Cardiac fibroblast (primary cell): ENCODE measurements around the gene EPM2AIP1.
"Not testable (repeated sequence)": the region's sequence is repeated elsewhere in the genome, so short reads cannot be mapped to it uniquely, and the experiment has no call there.

ENCODE experiments used
- DNase-seq, 2 donors: peaks; one replicate each; pipeline versions ENCODE4 v3.0.0 to v3.0.0-alpha.2; 2010; ENCODE audit warnings: low read depth in 2 of 2
- H3K4me3 ChIP-seq, 2 donors: replicated peaks in 1 of 2; 1 replicate in 1 of 2; 2 replicates in 1 of 2; pipeline ENCODE4 v1.5.1; 2011; ENCODE audit warnings: low read depth in 2 of 2, low read length in 2 of 2, mild to moderate bottlenecking in 2 of 2, moderate library complexity in 1 of 2
- TF ChIP-seq, protein P1 (sequence below): IDR thresholded peaks from one replicate; pipeline ENCODE4 v1.5.1; 2011; ENCODE audit warnings: low read depth, mild to moderate bottlenecking, low read length, inconsistent platforms

The EPM2AIP1 gene

DNA sequence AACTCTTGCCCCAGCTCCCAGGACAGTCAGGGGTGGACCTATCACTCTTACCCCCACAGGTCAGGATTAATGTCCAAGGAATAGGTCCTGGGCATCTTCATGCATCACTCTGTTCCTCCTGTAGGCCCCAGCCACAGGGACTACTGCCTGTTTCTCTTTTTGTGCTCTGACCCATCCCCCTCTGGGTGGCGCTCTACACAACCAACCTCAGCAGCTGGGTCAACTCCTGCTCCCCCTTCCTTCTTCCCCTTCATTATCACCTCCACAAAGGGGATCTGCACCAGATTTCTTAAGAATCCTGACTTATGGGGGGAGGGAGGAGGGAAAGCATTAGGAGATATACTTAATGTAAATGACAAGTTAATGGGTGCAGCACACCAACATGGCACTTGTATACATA is 35.9 kb downstream of the EPM2AIP1 start:
- no peak overlapping the region for H3K4me3 ChIP-seq
- TF ChIP-seq, protein P1, sequence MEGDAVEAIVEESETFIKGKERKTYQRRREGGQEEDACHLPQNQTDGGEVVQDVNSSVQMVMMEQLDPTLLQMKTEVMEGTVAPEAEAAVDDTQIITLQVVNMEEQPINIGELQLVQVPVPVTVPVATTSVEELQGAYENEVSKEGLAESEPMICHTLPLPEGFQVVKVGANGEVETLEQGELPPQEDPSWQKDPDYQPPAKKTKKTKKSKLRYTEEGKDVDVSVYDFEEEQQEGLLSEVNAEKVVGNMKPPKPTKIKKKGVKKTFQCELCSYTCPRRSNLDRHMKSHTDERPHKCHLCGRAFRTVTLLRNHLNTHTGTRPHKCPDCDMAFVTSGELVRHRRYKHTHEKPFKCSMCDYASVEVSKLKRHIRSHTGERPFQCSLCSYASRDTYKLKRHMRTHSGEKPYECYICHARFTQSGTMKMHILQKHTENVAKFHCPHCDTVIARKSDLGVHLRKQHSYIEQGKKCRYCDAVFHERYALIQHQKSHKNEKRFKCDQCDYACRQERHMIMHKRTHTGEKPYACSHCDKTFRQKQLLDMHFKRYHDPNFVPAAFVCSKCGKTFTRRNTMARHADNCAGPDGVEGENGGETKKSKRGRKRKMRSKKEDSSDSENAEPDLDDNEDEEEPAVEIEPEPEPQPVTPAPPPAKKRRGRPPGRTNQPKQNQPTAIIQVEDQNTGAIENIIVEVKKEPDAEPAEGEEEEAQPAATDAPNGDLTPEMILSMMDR: no peak
- DNase-seq: no peak

DNA sequence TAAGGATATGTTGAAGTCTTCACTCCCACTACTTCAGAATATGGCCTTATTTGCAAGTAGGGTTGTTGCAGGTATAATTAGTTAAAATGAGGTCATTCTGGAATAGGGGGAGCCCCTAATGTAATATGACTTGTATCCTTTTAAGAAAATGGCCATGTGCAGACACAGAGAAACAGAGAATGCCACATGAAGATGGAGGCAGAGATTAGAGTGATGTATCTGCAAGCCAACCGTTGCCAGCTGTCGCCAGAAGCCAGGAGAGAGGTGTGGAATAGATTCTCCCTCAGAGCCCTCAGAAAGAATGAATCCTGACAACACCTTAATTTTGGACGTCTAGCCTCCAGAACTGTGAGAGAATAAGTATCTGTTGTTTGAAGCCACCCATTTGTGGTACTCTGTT is 36.8 kb downstream of the EPM2AIP1 start:
- TF ChIP-seq, protein P1: no peak
- H3K4me3 ChIP-seq: no peak overlapping the region
- no peak for DNase-seq

DNA sequence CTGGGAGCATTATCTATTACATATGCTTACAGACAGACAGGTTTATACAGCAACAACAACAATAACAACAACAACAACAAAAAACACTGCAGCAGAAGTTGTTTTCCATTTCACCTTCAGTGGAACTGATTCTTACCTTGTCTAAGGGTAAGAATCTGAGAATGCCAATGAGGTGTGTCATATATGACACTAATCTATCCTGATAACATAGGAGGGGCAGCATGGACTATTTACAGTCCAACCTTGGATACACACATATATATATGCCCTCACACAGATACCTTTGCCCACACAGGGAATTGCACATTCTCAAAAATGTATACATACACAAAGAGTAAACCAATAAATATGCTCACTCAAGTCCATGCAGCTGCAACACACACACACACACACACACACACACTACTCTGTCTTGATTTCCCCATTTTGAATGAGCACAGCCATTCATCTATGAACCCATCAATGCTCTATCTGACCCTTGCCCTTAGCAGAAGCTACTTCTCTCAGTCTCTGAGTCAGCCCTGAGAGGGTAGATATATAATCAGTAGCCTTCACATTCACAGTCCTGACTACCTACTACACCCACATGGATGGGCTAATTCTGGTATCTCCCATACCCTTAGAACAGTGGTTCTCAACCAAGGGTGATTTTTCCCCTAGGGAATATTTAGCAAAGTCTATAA is 38.3 kb downstream of the EPM2AIP1 start:
- DNase-seq: no peak
- TF ChIP-seq, protein P1: no peak

GRCh38 chr3:36947814-36948213 is 45.1 kb downstream of the EPM2AIP1 start:
- not testable (repeated sequence) for H3K4me3 ChIP-seq, DNase-seq

More for the DNA sequence above, 38.3 kb downstream of the EPM2AIP1 start:
- H3K4me3 ChIP-seq: no peak overlapping the region

DNA sequence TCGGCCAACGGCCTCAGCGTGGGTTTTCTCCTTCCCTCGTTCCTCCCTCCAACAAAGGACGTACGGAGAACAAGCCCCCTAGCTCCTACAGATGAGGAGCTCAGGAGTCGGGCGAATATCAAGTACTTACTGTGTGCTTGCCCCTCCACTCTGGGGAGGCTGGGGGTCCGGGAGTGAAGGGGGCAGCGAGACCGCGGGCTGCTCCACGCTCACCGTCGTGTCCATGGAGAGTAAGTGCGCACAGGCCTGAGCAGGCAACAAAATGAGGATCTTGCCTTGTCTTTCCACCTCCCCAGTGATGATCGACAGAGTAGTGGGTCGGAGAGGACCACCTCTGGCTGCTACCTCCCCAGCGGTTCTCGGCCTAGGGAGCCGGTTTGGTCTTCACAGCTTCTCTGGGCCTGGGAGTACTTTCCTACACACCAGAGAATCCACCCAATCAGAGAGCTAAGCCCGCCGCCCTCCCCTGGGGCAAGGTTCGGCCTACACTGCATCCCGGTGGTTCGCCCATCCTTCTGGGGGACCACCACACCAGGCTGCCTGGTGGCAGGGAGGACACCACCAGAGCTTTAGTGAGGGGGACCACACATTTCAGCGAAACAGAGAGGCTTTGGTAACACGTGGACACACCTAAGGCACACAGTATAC is 47.5 kb downstream of the EPM2AIP1 start:
- TF ChIP-seq, protein P1: no peak
- DNase-seq: no peak
- peak overlapping the region; percentile 61 to 64 for H3K4me3 ChIP-seq

DNA sequence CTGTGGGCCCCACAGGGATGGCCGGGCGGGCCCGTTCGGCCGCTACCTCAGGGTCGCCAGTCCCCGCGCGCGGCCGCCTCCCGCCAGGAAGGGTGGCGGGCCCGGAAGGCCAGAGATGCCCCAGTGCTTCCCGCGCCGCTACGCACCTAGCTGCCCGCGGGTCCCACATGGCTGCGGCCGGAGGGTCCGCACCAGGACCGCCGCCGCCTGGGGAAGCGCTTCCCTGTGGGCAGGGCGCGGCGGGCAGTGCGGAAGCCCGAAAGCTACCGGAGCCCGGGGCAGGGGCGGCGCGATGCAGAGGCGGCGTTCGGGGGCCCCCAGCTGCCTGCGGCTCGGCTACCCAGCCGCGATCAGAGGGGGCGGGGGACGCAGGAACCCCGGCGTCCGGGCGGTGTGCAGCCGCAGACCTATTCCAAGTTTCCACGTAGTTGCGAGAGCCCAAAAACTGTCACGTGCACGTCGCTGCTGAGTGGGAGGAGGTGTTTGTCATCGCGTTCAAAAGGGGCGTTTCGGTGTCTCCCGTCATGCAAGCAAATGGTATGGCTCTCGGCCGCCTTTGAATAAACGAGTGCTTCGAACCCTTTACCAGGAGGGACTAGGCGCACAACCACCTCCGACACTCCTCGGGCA is 48.2 kb downstream of the EPM2AIP1 start, which contains the start of gene TRANK1:
TRANK1 (minus strand) TSS at position 414 of the 630 bp plus-strand sequence; CDS start at position 169, 245 bp downstream.
- DNase-seq: peak; percentile 61 to 76
- H3K4me3 ChIP-seq: peak within 1 kb of the TSS; percentile 61 to 64
- TF ChIP-seq, protein P1: no peak

DNA sequence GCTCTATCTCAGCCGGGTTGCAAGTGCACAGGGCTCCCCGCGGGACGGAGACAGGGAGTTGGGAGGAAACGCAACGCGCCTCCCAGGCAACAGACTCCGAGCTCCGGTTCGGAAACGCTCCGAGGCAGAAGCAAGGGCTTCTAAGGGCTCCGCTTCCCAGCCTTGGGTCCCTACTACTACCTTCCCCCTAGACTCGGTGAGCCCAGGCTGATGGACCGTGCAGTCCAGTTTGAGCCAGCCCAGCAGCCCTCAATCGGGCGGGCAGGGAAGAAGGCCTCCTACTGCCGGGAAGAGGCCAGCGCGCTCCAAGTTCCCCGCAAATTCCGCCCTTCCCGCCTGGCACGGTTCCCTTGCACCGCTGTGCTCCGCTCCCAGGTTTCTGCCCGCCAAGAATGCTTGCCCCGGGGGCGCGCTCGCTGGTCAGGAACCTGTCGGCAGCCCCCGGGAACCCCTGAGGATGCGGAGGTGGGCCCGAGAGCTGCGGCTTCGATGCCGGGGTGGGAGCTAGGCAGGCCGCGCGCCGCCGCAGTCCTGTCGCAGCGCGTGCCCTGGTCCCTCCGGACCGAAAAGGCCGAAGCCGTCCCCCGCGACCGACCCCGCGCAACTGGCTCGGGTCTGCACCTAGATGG is 48.8 kb downstream of the EPM2AIP1 start:
- peak overlapping the region; percentile 61 to 64 for H3K4me3 ChIP-seq
- DNase-seq: peak; percentile 60 to 77
- TF ChIP-seq, protein P1: no peak
